Measurements from ENCODE around the gene PES1. TPM values are rescaled to one million over a fixed set of nuclear protein-coding genes. Genes with fewer than 3 reads are reported as not detected.

Gene PES1
- total and polyA plus RNA-seq, 2 donors (not counting 3 experiments of a cell fraction or from before 2014, with no cell fraction given), result 110 to 135 TPM

DNA sequence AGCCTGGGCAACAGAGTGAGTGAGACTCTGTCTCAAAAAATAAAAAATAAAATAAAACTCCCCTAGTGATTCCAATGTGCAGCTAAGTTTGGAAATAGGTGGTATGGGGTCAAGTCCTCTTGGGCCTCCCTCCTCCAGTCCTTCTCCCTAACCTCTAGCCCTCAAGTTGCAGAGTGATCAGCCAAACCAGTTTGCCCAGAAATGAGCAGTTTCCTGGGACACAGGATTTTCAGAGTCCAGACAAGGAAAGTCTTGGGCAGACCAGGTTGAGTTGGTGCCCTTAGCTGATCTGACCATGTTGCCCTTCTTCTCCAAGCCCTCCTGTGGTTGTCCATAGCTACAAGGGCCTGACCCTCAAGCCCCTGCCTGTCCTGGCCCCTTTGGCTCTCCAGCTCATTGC, 23.2 kb upstream of the PES1 start:
- FAIRE-seq (no peak), DNase-seq (ENCODE audit: low read depth, low spot score) (no peak)
- H3K36me3 ChIP-seq (ENCODE audit: control insufficient read depth in 2 of 2, extremely low read depth in 1 of 2, insufficient read depth in 2 of 2, low read length in 2 of 2), result peaks cover 0 to 40% of the 10 kb centered on the region in 2 experiments
- no peak overlapping the region for H3K4me3 ChIP-seq (replicated peaks in 1 of 3; ENCODE audit: insufficient read depth in 1 of 3, low read depth in 1 of 3, low read length in 3 of 3)
- H2AFZ ChIP-seq (ENCODE audit: low read depth, low read length), result no peak overlapping the region
- CTCF ChIA-PET, result interaction anchor here (2.0 kb wide), 1 partner anchor 8 kb away, joined by 6 read pairs; the partner anchor contains the start of gene TCN2
- no peaks in the 10 kb centered on the region for H3K9me3 ChIP-seq (replicated peaks; ENCODE audit: control insufficient read depth, insufficient read depth, low read length)
- H3K9me1 ChIP-seq (replicated peaks; ENCODE audit: control insufficient read depth, extremely low read depth, insufficient read depth, low read length), result no peaks in the 10 kb centered on the region
- peaks cover 4% of the 10 kb centered on the region for H3K4me1 ChIP-seq (ENCODE audit: control insufficient read depth, extremely low read depth, insufficient read depth, low read length)
- H3K27me3 ChIP-seq (ENCODE audit: control insufficient read depth in 2 of 2, insufficient read depth in 2 of 2, low read length in 2 of 2), result no peaks in the 10 kb centered on the region
- TF ChIP-seq POLR2A (IDR thresholded peaks at IDR 0.05; ENCODE audit: low read depth, low read length), result no peak
- no peak for TF ChIP-seq JUN (IDR thresholded peaks at IDR 0.05; ENCODE audit: borderline replicate concordance, insufficient read depth, insufficient read length, low read depth)
- TF ChIP-seq MAX (IDR thresholded peaks at IDR 0.05; ENCODE audit: insufficient read depth, insufficient read length), result no peak
- no peak for TF ChIP-seq GATA2 (IDR thresholded peaks at IDR 0.05; ENCODE audit: insufficient read depth, insufficient read length, low read depth, low read length)
- no peak for TF ChIP-seq EZH2 (IDR thresholded peaks at IDR 0.05; ENCODE audit: borderline replicate concordance, low read depth, low read length, severe bottlenecking)
- TF ChIP-seq FOS (IDR thresholded peaks at IDR 0.05; ENCODE audit: borderline replicate concordance, insufficient read depth, low read length), result no peak
- TF ChIP-seq POLR2AphosphoS5 (IDR thresholded peaks at IDR 0.05; ENCODE audit: insufficient read depth, low read depth, low read length), result no peak
- TF ChIP-seq, protein P1, sequence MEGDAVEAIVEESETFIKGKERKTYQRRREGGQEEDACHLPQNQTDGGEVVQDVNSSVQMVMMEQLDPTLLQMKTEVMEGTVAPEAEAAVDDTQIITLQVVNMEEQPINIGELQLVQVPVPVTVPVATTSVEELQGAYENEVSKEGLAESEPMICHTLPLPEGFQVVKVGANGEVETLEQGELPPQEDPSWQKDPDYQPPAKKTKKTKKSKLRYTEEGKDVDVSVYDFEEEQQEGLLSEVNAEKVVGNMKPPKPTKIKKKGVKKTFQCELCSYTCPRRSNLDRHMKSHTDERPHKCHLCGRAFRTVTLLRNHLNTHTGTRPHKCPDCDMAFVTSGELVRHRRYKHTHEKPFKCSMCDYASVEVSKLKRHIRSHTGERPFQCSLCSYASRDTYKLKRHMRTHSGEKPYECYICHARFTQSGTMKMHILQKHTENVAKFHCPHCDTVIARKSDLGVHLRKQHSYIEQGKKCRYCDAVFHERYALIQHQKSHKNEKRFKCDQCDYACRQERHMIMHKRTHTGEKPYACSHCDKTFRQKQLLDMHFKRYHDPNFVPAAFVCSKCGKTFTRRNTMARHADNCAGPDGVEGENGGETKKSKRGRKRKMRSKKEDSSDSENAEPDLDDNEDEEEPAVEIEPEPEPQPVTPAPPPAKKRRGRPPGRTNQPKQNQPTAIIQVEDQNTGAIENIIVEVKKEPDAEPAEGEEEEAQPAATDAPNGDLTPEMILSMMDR (IDR thresholded peaks at IDR 0.05; ENCODE audit: extremely low read depth in 1 of 2, insufficient read depth in 1 of 2, low read depth in 1 of 2, low read length in 2 of 2), result no peak
- TF ChIP-seq MYC (IDR thresholded peaks at IDR 0.05; ENCODE audit: low read depth, low read length), result no peak
- H4K20me1 ChIP-seq (replicated peaks; ENCODE audit: control insufficient read depth, extremely low read depth, insufficient read depth, low read length), result no peaks in the 10 kb centered on the region
- dilution Hi-C loops (cut with MboI; ENCODE audit: extremely low pct_ligation_motif_present, low sequenced_read_pairs), result no loop called here
- POLR2A ChIA-PET, result no interaction called here
- no peak overlapping the region for H3K4me2 ChIP-seq (ENCODE audit: insufficient read depth, low read length)
- no peak overlapping the region for H3K27ac ChIP-seq (ENCODE audit: insufficient read depth, low read depth, low read length)
- intact Hi-C loops (cut with micrococcal nuclease), result no loop called here
- H3K79me2 ChIP-seq (ENCODE audit: control insufficient read depth, insufficient read depth, low read length), result no peaks in the 10 kb centered on the region
- H3K9ac ChIP-seq (replicated peaks; ENCODE audit: extremely low read depth, insufficient read depth, low read length), result no peak overlapping the region
- no TSS peak for BruUV-seq (replicated peaks)

Data from endothelial cell of umbilical vein (primary cell).